Measurements from ENCODE around the gene AQP6. TPM values are rescaled to one million over a fixed set of nuclear protein-coding genes. Genes with fewer than 3 reads are reported as not detected.

The AQP6 gene
- total RNA-seq, 2 donors from 2014 or later, result not detected

DNA sequence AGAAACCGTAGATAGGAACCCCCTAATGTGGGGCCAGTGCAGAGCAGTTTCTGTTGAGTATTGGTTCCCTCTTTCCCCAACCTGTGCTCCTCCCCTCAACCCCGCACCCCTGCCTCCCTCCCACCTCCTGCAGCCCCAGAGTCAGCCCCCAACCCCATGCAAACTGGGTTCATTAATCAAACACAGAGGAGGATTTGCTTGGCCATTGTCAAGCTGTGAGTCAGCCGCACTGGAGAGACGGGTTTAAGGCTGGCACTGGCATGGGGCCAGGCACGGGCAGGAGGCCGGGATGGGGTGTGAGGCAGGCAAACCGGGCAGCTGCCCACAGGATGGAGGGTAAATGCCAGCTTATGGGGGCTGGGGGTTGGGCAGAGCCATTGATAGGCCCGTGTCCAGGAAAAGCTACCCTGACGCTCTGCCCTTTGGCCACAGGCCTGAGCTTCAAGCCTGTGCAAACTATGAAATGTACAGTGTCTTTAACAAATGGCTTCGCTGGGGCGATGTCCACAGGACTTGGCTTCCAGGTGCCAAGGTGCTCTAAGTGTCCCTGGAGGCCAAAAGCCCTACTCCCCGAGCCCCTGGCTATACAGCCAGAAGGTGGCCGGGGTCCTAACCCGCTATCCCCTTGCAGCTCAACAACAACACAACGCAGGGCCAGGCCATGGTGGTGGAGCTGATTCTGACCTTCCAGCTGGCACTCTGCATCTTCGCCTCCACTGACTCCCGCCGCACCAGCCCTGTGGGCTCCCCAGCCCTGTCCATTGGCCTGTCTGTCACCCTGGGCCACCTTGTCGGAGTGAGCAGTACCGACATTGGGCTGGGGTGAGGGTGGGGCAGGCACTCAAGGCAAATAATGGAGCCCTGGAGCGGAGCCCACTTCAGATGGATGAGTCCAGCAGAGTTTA lies 9.6 kb upstream of the AQP6 start:
- no peak overlapping the region for H3K27ac Mint-ChIP-seq
- H3K9me3 Mint-ChIP-seq, result no peaks in the 10 kb centered on the region
- ATAC-seq (no peak), DNase-seq (ENCODE audit: low spot score in 2 of 2) (no peak)
- H3K36me3 Mint-ChIP-seq, result peaks cover 6 to 7% of the 10 kb centered on the region in 2 donors

DNA sequence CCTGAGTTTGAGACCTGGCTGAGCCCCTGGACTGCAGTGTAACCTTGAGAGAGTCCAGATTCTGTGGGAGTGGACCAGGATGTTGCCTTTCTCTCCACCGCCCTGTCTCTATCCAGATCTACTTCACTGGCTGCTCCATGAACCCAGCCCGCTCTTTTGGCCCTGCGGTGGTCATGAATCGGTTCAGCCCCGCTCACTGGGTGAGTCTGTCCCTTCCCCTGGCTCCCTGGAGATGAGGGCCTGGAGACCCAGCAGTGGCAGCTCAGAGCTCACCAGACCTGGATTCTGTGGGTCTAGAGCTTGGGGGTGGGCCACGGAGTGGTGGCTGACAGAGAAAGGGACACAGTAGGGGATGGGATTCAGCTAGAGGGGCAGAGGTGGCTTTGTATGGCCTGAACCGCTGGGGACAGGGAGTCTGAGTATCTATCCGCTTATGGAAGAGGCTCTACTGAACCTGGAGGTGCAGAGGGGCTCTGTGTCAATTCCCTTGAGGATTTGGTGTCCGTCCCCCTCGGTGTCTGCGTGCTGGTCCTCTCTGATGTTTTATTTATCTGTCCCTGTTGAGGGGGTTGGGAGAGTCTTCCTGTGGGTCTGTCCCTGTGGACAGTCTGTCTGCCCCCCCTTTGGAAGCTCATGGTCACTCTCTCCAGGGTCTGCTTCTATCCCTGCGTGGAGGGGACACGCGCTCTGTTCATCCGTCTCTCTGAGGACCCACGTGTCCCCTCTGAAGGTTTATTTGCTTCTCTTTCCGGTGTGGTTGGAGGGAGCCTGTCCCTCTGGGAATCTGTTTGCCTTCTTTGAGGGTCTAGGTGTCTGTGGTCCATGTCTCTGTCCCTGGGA lies 8.6 kb upstream of the AQP6 start:
- no peak for ATAC-seq
- H3K36me3 Mint-ChIP-seq, result peaks cover 6 to 7% of the 10 kb centered on the region in 2 donors
- no peaks in the 10 kb centered on the region for H3K9me3 Mint-ChIP-seq
- no peak for DNase-seq (ENCODE audit: low spot score in 2 of 2)
- no peak overlapping the region for H3K27ac Mint-ChIP-seq

DNA sequence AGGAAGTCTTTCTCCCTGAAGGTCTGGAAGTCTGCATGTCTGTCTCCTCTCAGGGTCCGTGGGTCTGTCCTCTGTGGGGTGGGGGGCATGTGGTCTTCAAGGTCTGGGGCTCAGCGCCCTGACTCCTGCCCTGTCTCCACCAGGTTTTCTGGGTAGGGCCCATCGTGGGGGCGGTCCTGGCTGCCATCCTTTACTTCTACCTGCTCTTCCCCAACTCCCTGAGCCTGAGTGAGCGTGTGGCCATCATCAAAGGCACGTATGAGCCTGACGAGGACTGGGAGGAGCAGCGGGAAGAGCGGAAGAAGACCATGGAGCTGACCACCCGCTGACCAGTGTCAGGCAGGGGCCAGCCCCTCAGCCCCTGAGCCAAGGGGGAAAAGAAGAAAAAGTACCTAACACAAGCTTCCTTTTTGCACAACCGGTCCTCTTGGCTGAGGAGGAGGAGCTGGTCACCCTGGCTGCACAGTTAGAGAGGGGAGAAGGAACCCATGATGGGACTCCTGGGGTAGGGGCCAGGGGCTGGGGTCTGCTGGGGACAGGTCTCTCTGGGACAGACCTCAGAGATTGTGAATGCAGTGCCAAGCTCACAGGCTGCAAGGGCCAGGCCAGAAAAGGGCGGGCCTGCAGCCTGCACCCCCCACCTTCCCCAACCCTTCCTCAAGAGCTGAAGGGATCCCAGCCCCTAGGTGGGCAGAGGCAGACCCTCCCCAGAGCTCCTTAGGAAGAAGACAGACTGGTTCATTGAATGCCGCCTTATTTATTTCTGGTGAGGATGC lies 7.7 kb upstream of the AQP6 start:
- ATAC-seq, result no peak
- no peaks in the 10 kb centered on the region for H3K9me3 Mint-ChIP-seq
- no peak overlapping the region for H3K27ac Mint-ChIP-seq
- peaks cover 6 to 7% of the 10 kb centered on the region in 2 donors for H3K36me3 Mint-ChIP-seq
- DNase-seq (ENCODE audit: low spot score in 2 of 2), result no peak

DNA sequence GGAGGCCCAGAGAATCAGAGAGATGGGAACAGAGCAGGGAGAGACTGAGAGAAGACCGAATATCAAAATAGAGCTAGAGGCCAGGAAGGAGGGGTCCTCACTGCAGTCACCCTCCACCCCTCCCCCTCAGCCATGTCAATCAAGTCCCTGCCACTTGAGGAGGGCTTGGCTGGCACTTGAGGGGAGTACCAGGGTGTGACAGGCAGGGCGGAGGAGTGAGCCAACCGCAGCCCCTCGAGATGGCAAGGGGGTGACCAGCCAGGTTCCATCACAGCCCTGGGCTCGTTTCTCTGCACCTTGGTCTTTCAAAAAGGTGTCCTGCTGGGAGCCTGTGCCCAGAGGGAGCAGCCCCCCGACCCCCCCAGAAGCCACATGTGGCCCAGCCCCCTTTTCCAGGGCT lies 6.9 kb upstream of the AQP6 start:
- H3K27ac Mint-ChIP-seq, result no peak overlapping the region
- ATAC-seq (no peak), DNase-seq (ENCODE audit: low spot score in 2 of 2) (no peak)

DNA sequence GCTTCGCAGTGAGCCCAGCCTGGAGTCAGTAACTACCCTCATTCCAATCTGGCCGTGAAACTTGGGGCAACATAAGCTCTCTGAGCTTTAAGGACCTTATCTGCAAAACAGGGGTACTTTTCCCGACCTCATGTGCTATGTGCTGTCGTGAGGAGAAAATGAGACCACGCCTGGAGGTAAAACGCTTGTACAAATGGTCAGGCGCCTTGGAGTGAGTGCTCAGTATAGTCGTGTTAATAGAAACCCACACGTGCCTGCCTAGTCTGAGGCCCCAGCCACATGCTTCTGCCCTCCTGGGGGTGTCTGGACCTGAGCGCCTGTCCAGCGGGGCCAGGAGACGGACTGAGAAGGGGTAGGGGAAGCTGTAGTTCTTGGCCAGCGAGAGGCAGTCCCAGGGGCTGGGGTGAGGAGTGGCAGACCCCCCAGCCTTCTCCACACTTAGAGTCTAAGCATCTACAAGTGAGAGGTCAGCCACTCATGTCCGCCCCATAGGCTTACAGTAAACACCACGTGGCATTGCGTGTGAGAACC lies 6.2 kb upstream of the AQP6 start:
- Mint-ChIP-seq H3K27ac (no peak overlapping the region), H3K36me3 (no peaks in the 10 kb centered on the region), H3K9me3 (no peaks in the 10 kb centered on the region)
- DNase-seq (ENCODE audit: low spot score in 2 of 2) (no peak), ATAC-seq (peak in 1 of 2 donors; percentile 3)

More for the DNA sequence above, 6.9 kb upstream of the AQP6 start:
- Mint-ChIP-seq H3K36me3 (no peaks in the 10 kb centered on the region), H3K9me3 (no peaks in the 10 kb centered on the region)

DNA sequence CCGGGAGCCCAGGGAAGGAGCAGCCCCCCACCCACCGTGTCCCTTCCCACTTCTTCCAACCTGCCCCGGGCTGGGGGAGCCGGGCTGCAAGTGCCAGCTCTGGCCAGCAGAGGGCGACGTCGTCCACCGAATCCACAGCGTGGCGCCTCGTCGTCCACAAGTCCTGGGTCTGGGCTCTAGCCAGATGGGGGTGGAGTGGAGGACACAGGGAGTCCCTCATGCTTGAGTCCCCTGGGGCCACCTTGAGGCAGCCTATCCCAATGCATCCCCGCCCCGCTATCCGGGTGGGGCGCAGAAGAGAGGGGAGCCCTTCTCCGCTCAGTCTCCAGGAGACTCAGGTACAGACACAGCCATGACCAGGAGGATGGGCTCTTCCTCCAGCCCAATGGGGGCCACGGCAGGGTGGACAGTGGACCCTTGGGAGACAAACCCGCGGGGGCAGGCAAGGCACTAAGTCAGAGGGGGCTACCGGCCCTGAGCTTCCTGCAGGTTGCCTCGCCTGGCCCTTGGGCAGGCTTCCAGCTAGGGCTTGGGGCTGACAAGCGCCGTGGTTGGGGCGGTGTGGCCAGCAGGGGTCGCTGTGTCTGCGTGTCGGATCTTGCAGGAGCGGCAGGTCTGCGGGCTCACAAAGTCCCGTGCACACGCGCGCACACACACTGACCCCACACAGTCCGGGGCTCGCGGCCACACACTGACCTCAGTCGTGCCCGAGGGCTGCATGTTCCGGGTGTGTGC lies 5.5 kb upstream of the AQP6 start:
- no peaks in the 10 kb centered on the region for H3K36me3 Mint-ChIP-seq
- H3K27ac Mint-ChIP-seq, result no peak overlapping the region
- peak; percentile 86 to 87 for ATAC-seq

DNA sequence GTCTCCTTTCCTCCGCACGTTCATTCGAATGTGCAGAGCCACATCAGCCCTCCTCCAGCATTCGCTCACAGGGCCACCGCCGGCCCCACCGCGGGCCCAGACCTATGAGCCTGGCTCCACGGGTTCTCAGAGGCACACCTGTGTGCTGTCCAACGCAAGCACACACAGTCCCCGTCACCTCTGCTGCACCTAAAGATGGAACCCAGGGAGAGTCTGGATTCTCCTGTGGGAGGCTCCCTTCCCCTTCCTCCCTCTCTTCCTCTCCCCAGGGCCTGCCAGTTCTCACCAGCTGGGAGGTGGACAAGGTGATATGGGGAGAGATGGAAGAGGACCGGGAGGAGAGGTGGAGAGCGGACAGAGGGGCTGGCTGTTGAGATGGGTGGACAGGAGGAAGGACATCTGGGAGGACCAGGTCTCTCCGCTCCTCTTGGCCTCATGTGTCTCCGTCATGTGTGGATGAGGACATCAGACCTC lies 4.9 kb upstream of the AQP6 start:
- Mint-ChIP-seq H3K27ac (no peak overlapping the region), H3K9me3 (no peaks in the 10 kb centered on the region), H3K36me3 (no peaks in the 10 kb centered on the region)
- ATAC-seq (peak in 1 of 2 donors; percentile 16), DNase-seq (ENCODE audit: low spot score in 2 of 2) (no peak)

More for the DNA sequence above, 5.5 kb upstream of the AQP6 start:
- peak; percentile 86 to 98 for DNase-seq (ENCODE audit: low spot score in 2 of 2)
- no peaks in the 10 kb centered on the region for H3K9me3 Mint-ChIP-seq

DNA sequence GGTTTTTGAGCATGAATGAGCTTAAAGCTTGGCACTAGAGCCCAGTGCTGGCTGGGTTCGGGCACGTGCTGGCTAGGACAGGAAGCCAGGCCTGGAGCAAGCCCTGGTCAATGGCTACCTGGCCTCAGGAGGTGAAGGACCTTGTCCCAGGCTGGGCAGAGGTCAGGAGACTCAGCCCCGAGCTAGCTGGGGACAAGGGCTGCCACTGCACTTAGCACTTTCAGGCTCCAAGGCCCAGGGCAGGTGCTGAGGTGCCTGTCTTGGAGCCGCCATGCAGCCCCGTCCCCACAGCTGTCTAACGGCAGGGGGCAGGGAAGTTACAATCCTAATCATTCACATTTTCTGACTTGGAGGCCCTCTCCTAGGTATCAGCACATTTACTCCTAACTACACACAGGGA lies 4.3 kb upstream of the AQP6 start:
- DNase-seq (ENCODE audit: low spot score in 2 of 2) (no peak), ATAC-seq (no peak)
- no peaks in the 10 kb centered on the region for H3K9me3 Mint-ChIP-seq
- no peaks in the 10 kb centered on the region for H3K36me3 Mint-ChIP-seq
- H3K27ac Mint-ChIP-seq, result no peak overlapping the region

DNA sequence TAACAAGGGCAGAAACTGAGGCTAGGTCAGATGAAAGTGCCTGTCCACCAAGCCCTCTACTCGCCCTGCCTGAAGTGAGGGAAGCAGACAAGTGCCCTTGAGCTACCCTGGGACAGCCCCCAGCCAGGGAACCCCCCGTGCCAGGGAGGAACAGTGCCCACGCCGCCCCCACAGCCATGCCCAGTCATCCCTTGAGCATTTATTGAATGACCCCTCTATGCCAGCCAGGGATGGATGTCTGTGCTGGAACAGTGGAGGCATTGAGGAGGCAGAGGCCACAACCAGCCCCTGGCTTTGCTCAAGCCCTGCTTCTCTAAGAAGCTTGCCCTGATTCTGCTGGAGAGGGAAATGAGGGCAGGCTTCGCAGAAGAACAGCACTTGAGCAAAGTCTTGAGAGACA lies 3.7 kb upstream of the AQP6 start:
- no peaks in the 10 kb centered on the region for H3K9me3 Mint-ChIP-seq

DNA sequence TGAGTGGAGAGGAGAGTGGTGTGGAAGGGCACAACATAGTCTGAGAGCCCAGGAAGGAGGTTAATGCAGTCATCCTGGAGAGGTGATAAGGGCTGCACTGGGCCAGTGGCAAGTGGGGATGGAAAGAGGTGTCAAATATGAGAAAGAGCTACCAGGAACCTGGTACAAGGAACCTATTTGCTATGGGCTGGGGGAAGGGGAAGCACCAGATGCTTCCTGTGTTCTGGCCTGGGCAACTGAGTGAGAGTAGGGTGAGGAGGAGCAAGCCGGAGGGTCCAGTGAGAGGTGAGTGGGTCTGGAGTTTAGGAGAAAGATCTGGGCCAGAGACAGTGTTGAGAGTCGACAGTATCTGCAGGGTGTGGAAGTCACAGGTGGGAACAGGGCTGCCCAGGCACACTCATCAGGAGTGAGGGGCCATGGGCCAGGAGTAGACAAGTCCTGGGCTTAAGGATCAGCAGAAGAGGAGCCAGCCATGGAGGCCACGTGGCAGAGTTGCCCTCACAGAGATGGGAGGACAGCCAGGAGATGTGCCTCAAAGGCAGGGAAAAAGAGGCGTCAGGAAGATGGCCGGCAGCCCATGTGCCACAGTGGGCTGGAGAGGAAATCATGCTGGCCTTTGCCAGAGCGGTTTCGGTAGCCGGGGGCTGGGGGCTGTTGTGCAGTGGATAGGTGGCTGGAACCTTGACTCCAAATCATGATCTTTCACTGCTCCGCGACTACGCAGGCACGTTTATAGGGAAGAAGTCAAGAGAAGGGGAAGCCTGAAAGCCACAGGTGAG lies 2.9 kb upstream of the AQP6 start:
- DNase-seq (ENCODE audit: low spot score in 2 of 2) (no peak), ATAC-seq (no peak)
- Mint-ChIP-seq H3K27ac (no peak overlapping the region), H3K36me3 (no peaks in the 10 kb centered on the region), H3K9me3 (no peaks in the 10 kb centered on the region)

More for the DNA sequence above, 3.7 kb upstream of the AQP6 start:
- DNase-seq (ENCODE audit: low spot score in 2 of 2) (no peak), ATAC-seq (no peak)
- no peaks in the 10 kb centered on the region for H3K36me3 Mint-ChIP-seq
- H3K27ac Mint-ChIP-seq, result no peak overlapping the region

DNA sequence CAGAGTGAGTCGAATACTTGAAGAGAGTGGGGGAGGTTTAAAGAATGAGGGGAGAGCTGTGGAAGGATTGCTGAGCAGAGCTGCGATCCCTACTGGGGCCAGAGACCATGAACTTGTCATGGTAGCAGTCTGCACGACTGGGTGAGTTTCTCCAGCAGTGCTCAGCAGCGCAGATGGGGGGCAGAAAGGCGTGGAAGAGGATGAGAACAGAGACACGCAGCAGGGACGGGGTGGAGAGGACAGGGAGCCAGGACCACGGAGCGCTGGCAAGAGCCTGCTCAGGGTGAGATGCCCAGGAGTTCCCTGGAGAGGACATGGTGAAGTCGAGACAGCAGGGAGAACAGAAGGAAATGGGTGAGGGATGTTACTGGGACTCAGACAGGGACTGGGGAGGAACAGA lies 2.1 kb upstream of the AQP6 start:
- H3K9me3 Mint-ChIP-seq, result no peaks in the 10 kb centered on the region
- H3K27ac Mint-ChIP-seq, result no peak overlapping the region
- H3K36me3 Mint-ChIP-seq, result no peaks in the 10 kb centered on the region
- ATAC-seq (no peak), DNase-seq (ENCODE audit: low spot score in 2 of 2) (no peak)

DNA sequence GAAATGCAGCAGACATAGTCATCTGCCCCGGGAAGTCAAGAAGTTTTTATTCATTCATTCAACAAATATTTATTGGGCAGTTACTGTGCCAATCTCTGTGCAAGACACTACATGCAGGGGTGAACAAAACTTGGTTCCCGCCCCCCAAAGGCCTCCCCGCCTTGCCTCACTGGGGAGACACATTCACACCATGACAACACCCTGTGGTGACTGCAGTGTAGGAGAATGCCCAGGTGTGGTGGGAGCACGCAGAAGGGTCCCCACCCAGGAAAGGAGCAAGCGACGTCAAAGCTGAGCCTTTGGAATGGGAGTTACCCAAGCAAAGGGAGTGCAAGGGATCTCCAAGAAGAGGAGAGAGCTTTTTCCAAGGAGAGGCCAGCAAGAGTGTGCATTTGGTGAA lies 1.6 kb upstream of the AQP6 start:
- Mint-ChIP-seq H3K27ac (no peak overlapping the region), H3K36me3 (no peaks in the 10 kb centered on the region), H3K9me3 (no peaks in the 10 kb centered on the region)
- DNase-seq (ENCODE audit: low spot score in 2 of 2), result no peak
- ATAC-seq, result no peak

DNA sequence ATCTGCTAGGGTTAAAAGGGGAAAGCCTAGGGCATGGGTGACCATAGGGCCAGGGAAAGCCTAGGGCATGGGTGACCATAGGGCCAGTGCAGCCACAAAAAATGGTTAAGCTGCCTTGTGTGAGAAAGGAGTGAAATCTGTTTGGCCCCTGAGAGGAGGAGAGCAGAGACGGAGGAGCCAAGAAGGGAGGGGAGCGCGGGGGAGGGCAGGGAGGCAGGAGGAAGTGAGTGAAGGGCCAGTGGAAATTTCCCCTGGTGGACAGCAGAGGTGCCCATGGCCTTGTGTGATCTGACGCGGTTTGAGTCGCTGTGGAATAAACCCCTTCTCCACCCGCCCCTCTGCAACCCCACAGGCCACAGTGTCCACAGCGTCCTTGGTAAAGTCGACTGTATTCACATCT lies 618 bp upstream of the AQP6 start:
- no peaks in the 10 kb centered on the region for H3K36me3 Mint-ChIP-seq
- no peak for DNase-seq (ENCODE audit: low spot score in 2 of 2)
- H3K9me3 Mint-ChIP-seq, result no peaks in the 10 kb centered on the region
- ATAC-seq, result no peak
- no peak overlapping the region for H3K27ac Mint-ChIP-seq

DNA sequence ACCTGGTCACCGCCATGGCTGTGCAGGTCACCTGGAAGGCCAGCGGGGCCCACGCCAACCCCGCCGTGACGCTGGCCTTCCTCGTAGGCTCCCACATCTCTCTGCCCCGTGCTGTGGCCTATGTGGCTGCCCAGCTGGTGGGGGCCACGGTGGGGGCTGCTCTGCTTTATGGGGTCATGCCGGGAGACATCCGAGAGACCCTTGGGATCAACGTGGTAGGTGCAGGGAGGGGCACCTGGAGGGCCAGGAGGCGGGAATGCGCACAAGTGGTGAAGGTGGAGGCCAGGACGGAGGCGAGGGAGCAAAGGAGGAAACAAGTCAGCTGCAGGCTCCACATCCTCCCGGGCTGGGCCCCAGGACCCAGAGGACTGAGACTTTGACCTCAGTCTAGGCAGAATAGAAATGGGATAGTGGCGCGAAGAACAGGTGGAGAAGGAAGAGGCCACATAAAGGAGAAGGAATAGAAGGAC lies 649 bp downstream of the AQP6 start:
- ATAC-seq (no peak), DNase-seq (ENCODE audit: low spot score in 2 of 2) (no peak)
- Mint-ChIP-seq H3K27ac (no peak overlapping the region), H3K36me3 (no peaks in the 10 kb centered on the region), H3K9me3 (no peaks in the 10 kb centered on the region)

DNA sequence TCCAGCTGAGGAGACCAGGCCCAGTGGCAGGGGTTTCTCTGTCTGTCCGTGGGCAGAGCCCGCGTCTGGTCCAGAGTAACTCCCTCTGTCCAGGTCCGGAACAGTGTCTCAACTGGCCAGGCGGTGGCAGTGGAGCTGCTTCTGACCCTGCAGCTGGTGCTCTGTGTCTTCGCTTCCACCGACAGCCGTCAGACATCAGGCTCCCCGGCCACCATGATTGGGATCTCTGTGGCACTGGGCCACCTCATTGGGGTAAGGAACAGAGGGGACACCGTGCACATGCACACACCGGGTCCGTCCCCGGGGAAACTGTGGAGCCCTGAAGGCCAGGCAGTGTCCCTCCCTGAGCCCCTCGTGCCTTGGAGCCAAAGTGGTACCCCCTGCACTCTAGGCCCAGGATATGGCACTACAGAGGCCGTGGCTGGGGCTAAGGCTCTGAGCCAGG lies 1.5 kb downstream of the AQP6 start:
- Mint-ChIP-seq H3K27ac (no peak overlapping the region), H3K9me3 (no peaks in the 10 kb centered on the region), H3K36me3 (no peaks in the 10 kb centered on the region)
- ATAC-seq (no peak), DNase-seq (ENCODE audit: low spot score in 2 of 2) (no peak)

Measured in activated naive CD4-positive, alpha-beta T cell treated with anti-CD3 and anti-CD28 coated beads, Interleukin-2, amount 50 U/mL, for 72 hours (primary cell).